Spinal cord (tissue), 10 donors: ENCODE results near the gene THAP10. TPM values are rescaled to one million over a fixed set of nuclear protein-coding genes. Genes with fewer than 3 reads are reported as not detected.

Source experiments
- DNase-seq, 6 donors: peaks; one replicate each; pipeline versions ENCODE4 v3.0.0 to v3.0.0-alpha.2; 2013 to 2015; ENCODE audit warnings: low spot score in 6 of 6, low read depth in 4 of 6
- H3K27ac ChIP-seq: one replicate; pipeline ENCODE4 v1.5.1; 2013; ENCODE audit warnings: low read depth, low read length, control low read depth
- H3K27me3 ChIP-seq: one replicate; pipeline ENCODE4 v1.6.1; 2013; ENCODE audit warnings: low read length; ENCODE audit not compliant: control insufficient read depth, insufficient read depth
- H3K36me3 ChIP-seq: one replicate; pipeline ENCODE4 v1.6.1; 2013; ENCODE audit warnings: low read length; ENCODE audit not compliant: control insufficient read depth, insufficient read depth
- H3K4me1 ChIP-seq: one replicate; pipeline ENCODE4 v1.6.1; 2013; ENCODE audit warnings: low read length; ENCODE audit not compliant: control insufficient read depth, insufficient read depth
- H3K4me3 ChIP-seq: one replicate; pipeline ENCODE4 v1.5.1; 2013; ENCODE audit warnings: low read depth, low read length, control low read depth
- H3K9me3 ChIP-seq: one replicate; pipeline ENCODE4 v1.6.1; 2013; ENCODE audit warnings: low read length; ENCODE audit not compliant: control insufficient read depth, insufficient read depth
- WGBS: methylation state at CpG from one replicate; pipeline ENCODE4 v1.1.5; 2013; ENCODE audit warnings: missing lambda C conversion rate; ENCODE audit not compliant: insufficient coverage; 5-methylcytosine and 5-hydroxymethylcytosine counted together
- polyA plus RNA-seq, 2 donors: library from polyadenylated mRNA; unstranded; fragments of 120-200 nt; gene quantifications; one replicate each; pipeline ENCODE4 v1.2.1, GENCODE V29; 2013; ENCODE audit not compliant: insufficient read length in 2 of 2
- total RNA-seq, 2 donors: library from RNA; depleted of rRNA in 1 of 2; stranded (reverse); fragments of 120-200 nt in 1 of 2; fragments of >200 nt in 1 of 2; gene quantifications; one replicate each; pipeline versions ENCODE4 v1.2.3 to v1.2.4, GENCODE V29; 2013 to 2014
- donor health status: healthy.

THAP10 gene
- total and polyA plus RNA-seq, 4 donors: 4.3 to 19.3 (median 9.6) TPM

GRCh38 chr15:70856177-70856883 lies 35.9 kb downstream of the THAP10 start:
- Histone ChIP-seq H3K27ac (no peak overlapping the region), H3K4me3 (no peak overlapping the region), H3K9me3 (no peaks in the 10 kb centered on the region), H3K27me3 (no peaks in the 10 kb centered on the region), H3K4me1 (peaks cover 19% of the 10 kb centered on the region), H3K36me3 (peaks cover 6% of the 10 kb centered on the region)
- 60% methylated on average over 1 of the region's 7 CpGs for WGBS
- DNase-seq: peak in 1 of 6 donors; percentile 25

GRCh38 chr15:70855764-70856163 lies 36.5 kb downstream of the THAP10 start:
- Histone ChIP-seq H3K36me3 (peaks cover 6% of the 10 kb centered on the region), H3K9me3 (no peaks in the 10 kb centered on the region), H3K27ac (no peak overlapping the region), H3K4me1 (peaks cover 19% of the 10 kb centered on the region), H3K27me3 (no peaks in the 10 kb centered on the region), H3K4me3 (no peak overlapping the region)
- WGBS: 100% methylated on average over 1 of the region's 2 CpGs
- no peak for DNase-seq

GRCh38 chr15:70854666-70854976 lies 37.6 kb downstream of the THAP10 start:
- H3K4me1 ChIP-seq: peaks cover 19% of the 10 kb centered on the region
- H3K27me3 ChIP-seq: no peaks in the 10 kb centered on the region
- 0% methylated on average over 1 of the region's 4 CpGs for WGBS
- DNase-seq: peak in 2 of 6 donors; percentile 56 to 57
- H3K9me3 ChIP-seq: no peaks in the 10 kb centered on the region
- H3K27ac ChIP-seq: peak overlapping the region; percentile 87
- H3K36me3 ChIP-seq: peaks cover 6% of the 10 kb centered on the region
- peak overlapping the region; percentile 59 for H3K4me3 ChIP-seq

GRCh38 chr15:70853973-70854665 lies 38.1 kb downstream of the THAP10 start, which contains the start of gene LARP6:
Gene LARP6 (minus strand): TSS chr15:70854157. CDS start chr15:70854088, 69 bp downstream.
- H3K36me3 ChIP-seq: peaks cover 6% of the 10 kb centered on the region
- under 1% methylated on average over 78 of the region's 78 CpGs for WGBS
- H3K4me1 ChIP-seq: peaks cover 19% of the 10 kb centered on the region
- H3K4me3 ChIP-seq: peak within 1 kb of the TSS; percentile 59
- H3K9me3 ChIP-seq: no peaks in the 10 kb centered on the region
- H3K27me3 ChIP-seq: no peaks in the 10 kb centered on the region
- DNase-seq: peak in 3 of 6 donors; percentile 28 to 83 (median 77)
- H3K27ac ChIP-seq: peak within 1 kb of the TSS; percentile 87

- H3K36me3 ChIP-seq: peaks cover 6% of the 10 kb centered on the region
- no peaks in the 10 kb centered on the region for H3K9me3 ChIP-seq
- peak in 2 of 6 donors; percentile 65 to 67 for DNase-seq
- peaks cover 19% of the 10 kb centered on the region for H3K4me1 ChIP-seq
- H3K4me3 ChIP-seq: peak overlapping the region; percentile 59
- WGBS: under 1% methylated on average over 51 of the region's 54 CpGs
- H3K27me3 ChIP-seq: no peaks in the 10 kb centered on the region
- H3K27ac ChIP-seq: peak overlapping the region; percentile 67
Measured at GRCh38 chr15:70853318-70853972, 38.8 kb downstream of the THAP10 start.

- 71% methylated on average over 5 of the region's 11 CpGs for WGBS
- peak in 1 of 6 donors; percentile 12 for DNase-seq
- peak overlapping the region; percentile 59 for H3K4me3 ChIP-seq
- no peaks in the 10 kb centered on the region for H3K9me3 ChIP-seq
- H3K36me3 ChIP-seq: peaks cover 6% of the 10 kb centered on the region
- H3K27ac ChIP-seq: peak overlapping the region; percentile 67
- H3K27me3 ChIP-seq: no peaks in the 10 kb centered on the region
- H3K4me1 ChIP-seq: peaks cover 19% of the 10 kb centered on the region
Measured at GRCh38 chr15:70852501-70853317, 39.5 kb downstream of the THAP10 start.

- 98% methylated on average over 5 of the region's 6 CpGs for WGBS
Measured at GRCh38 chr15:70851889-70852288, 40.3 kb downstream of the THAP10 start.

GRCh38 chr15:70845602-70846360 lies 46.5 kb downstream of the THAP10 start:
- Histone ChIP-seq H3K9me3 (no peaks in the 10 kb centered on the region), H3K36me3 (peaks cover 5% of the 10 kb centered on the region), H3K4me1 (no peaks in the 10 kb centered on the region), H3K4me3 (no peak overlapping the region), H3K27me3 (no peaks in the 10 kb centered on the region), H3K27ac (no peak overlapping the region)
- DNase-seq: no peak
- WGBS: 100% methylated on average over 2 of the region's 6 CpGs

More at GRCh38 chr15:70851889-70852288, 40.3 kb downstream of the THAP10 start:
- DNase-seq: no peak
- H3K4me3 ChIP-seq: no peak overlapping the region
- H3K9me3 ChIP-seq: no peaks in the 10 kb centered on the region
- H3K36me3 ChIP-seq: peaks cover 6% of the 10 kb centered on the region
- H3K27me3 ChIP-seq: no peaks in the 10 kb centered on the region
- H3K27ac ChIP-seq: no peak overlapping the region
- peaks cover 19% of the 10 kb centered on the region for H3K4me1 ChIP-seq
